Smooth muscle cell (in vitro differentiated cells): ENCODE results near the gene BCL2L2. TPM values are rescaled to one million over a fixed set of nuclear protein-coding genes. Genes with fewer than 3 reads are reported as not detected.
"Not testable (repeated sequence)": the region's sequence is repeated elsewhere in the genome, so short reads cannot be mapped to it uniquely, and the experiment has no call there.

ENCODE experiments used
- DNase-seq: peaks from one replicate; lab custom pipeline; 2025; ENCODE audit not compliant: unreplicated experiment; lab: John Stamatoyannopoulos, UW
- H2AFZ ChIP-seq: fragments of 200-600 bp; sonication (generic); 2 replicates; pipeline ENCODE4 v1.6.0; 2016; ENCODE audit warnings: antibody characterized with exemption, low read depth, mild to moderate bottlenecking
- H3F3A ChIP-seq: fragments of 200-600 bp; sonication (generic); 2 replicates; pipeline ENCODE4 v1.6.0; 2017; ENCODE audit warnings: antibody characterized with exemption, low read depth
- H3K27ac ChIP-seq: fragments of 200-600 bp; sonication (generic); 2 replicates; pipeline ENCODE4 v1.5.1; 2016; ENCODE audit warnings: low read depth, mild to moderate bottlenecking
- H3K27me3 ChIP-seq: fragments of 200-600 bp; sonication (generic); 2 replicates; pipeline ENCODE4 v1.6.1; 2016; ENCODE audit warnings: low read depth, mild to moderate bottlenecking
- H3K36me3 ChIP-seq: fragments of 200-600 bp; sonication (generic); 2 replicates; pipeline ENCODE4 v1.5.1; 2016; ENCODE audit warnings: low read depth
- H3K4me1 ChIP-seq: fragments of 200-600 bp; sonication (generic); 2 replicates; pipeline ENCODE4 v1.5.1; 2016; ENCODE audit warnings: low read depth
- H3K4me2 ChIP-seq: fragments of 200-600 bp; sonication (generic); 2 replicates; pipeline ENCODE4 v1.6.0; 2016; ENCODE audit warnings: mild to moderate bottlenecking
- H3K4me3 ChIP-seq: fragments of 200-600 bp; sonication (generic); 2 replicates; pipeline ENCODE4 v1.5.1; 2016; ENCODE audit warnings: mild to moderate bottlenecking
- H3K79me2 ChIP-seq: fragments of 200-600 bp; sonication (generic); 2 replicates; pipeline ENCODE4 v1.6.0; 2016; ENCODE audit warnings: low read depth, mild to moderate bottlenecking
- H3K9ac ChIP-seq: fragments of 200-600 bp; sonication (generic); 2 replicates; pipeline ENCODE4 v1.6.0; 2016; ENCODE audit warnings: low read depth
- H3K9me3 ChIP-seq: fragments of 200-600 bp; sonication (generic); replicated peaks from 2 replicates; pipeline ENCODE4 v1.5.1; 2016; ENCODE audit warnings: low read depth
- H4K20me1 ChIP-seq: fragments of 200-600 bp; sonication (generic); 2 replicates; pipeline ENCODE4 v1.6.0; 2016; ENCODE audit warnings: low read depth
- WGBS: methylation state at CpG from one replicate; pipeline ENCODE4 v1.1.7; 2016; ENCODE audit warnings: low lambda C conversion rate; 5-methylcytosine and 5-hydroxymethylcytosine counted together
- polyA plus RNA-seq: library from polyadenylated mRNA; unstranded; fragments of >200 nt; fragmentation: Nextera tagmentation; extraction: Ambion mirVana; gene quantifications from 2 replicates; pipeline ENCODE4 v1.2.1, GENCODE V29; 2016
- total RNA-seq: library from RNA; depleted of rRNA; stranded (reverse); fragments of >200 nt; gene quantifications from 2 replicates; pipeline ENCODE4 v1.2.3, GENCODE V29; 2014
- TF ChIP-seq, protein P1 (sequence below): fragments of 200-600 bp; sonication (generic); IDR thresholded peaks from 2 replicates; pipeline ENCODE4 v1.5.1; 2017; ENCODE audit warnings: borderline replicate concordance, mild to moderate bottlenecking, antibody characterized with exemption; ENCODE audit not compliant: insufficient read depth, poor library complexity, severe bottlenecking

The BCL2L2 gene
- total and polyA plus RNA-seq, 2 experiments from 2014 or later = 1.6 to 11.7 TPM

DNA sequence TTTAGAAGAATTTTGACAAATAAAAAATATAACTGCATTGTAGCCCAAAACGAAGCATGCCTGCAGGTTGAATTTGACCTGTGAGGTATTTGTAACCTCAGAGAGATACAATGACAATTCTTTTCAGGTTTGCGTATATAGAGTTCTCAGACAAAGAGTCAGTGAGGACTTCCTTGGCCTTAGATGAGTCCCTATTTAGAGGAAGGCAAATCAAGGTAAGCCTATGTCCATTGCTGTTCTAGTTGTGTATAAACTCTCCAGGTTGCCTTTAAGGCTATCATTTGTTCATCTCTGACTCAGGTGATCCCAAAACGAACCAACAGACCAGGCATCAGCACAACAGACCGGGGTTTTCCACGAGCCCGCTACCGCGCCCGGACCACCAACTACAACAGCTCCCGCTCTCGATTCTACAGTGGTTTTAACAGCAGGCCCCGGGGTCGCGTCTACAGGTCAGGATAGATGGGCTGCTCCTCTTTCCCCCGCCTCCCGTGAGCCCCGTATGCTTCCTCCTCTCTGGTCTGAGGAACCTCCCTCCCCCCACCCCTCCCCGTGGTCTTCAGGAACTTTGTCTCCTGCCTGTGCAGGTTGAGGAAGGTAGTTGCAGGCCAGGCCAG, 17.3 kb downstream of the BCL2L2 start:
- Histone ChIP-seq H3K9me3 (no peaks in the 10 kb centered on the region), H3K27ac (peak overlapping the region; percentile 98), H3K36me3 (no peaks in the 10 kb centered on the region), H3F3A (peaks cover 50% of the 10 kb centered on the region), H3K4me2 (no peak overlapping the region), H3K79me2 (peaks cover 25% of the 10 kb centered on the region), H3K27me3 (no peaks in the 10 kb centered on the region), H3K4me1 (peaks cover 19% of the 10 kb centered on the region), H4K20me1 (peaks cover 33% of the 10 kb centered on the region), H3K4me3 (peak overlapping the region; percentile 92), H2AFZ (no peak overlapping the region), H3K9ac (no peak overlapping the region)
- DNase-seq = no peak
- TF ChIP-seq, protein P1, sequence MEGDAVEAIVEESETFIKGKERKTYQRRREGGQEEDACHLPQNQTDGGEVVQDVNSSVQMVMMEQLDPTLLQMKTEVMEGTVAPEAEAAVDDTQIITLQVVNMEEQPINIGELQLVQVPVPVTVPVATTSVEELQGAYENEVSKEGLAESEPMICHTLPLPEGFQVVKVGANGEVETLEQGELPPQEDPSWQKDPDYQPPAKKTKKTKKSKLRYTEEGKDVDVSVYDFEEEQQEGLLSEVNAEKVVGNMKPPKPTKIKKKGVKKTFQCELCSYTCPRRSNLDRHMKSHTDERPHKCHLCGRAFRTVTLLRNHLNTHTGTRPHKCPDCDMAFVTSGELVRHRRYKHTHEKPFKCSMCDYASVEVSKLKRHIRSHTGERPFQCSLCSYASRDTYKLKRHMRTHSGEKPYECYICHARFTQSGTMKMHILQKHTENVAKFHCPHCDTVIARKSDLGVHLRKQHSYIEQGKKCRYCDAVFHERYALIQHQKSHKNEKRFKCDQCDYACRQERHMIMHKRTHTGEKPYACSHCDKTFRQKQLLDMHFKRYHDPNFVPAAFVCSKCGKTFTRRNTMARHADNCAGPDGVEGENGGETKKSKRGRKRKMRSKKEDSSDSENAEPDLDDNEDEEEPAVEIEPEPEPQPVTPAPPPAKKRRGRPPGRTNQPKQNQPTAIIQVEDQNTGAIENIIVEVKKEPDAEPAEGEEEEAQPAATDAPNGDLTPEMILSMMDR = no peak
- WGBS = 96% methylated on average over 18 of the region's 18 CpGs

DNA sequence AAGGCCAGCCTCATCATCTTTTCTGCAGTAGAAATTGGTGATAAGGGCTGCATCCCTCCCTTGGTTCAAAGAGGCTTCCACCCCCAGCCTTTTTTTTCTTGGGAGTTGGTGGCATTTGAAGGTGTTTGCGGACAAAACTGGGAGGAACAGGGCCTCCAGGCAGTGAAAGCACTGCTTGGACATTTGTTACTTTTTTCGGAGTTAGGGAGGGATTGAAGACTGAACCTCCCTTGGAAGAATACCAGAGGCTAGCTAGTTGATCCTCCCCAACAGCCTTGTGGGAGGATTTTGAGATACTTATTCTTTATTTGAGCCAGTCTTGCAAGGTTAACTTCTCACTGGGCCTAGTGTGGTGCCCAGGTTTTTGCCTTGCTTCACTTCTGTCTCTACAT, 17.8 kb downstream of the BCL2L2 start:
- peaks cover 33% of the 10 kb centered on the region for H4K20me1 ChIP-seq
- H3K27ac ChIP-seq = no peak overlapping the region
- WGBS = 98% methylated on average over 2 of the region's 2 CpGs
- TF ChIP-seq, protein P1 = no peak
- H3K9me3 ChIP-seq = no peaks in the 10 kb centered on the region
- DNase-seq = no peak
- no peak overlapping the region for H3K4me2 ChIP-seq
- H3K4me3 ChIP-seq = no peak overlapping the region
- H3K4me1 ChIP-seq = peaks cover 19% of the 10 kb centered on the region
- no peak overlapping the region for H3K9ac ChIP-seq
- H3F3A ChIP-seq = peaks cover 46% of the 10 kb centered on the region
- H3K79me2 ChIP-seq = peaks cover 25% of the 10 kb centered on the region
- no peak overlapping the region for H2AFZ ChIP-seq
- H3K36me3 ChIP-seq = no peaks in the 10 kb centered on the region
- no peaks in the 10 kb centered on the region for H3K27me3 ChIP-seq

DNA sequence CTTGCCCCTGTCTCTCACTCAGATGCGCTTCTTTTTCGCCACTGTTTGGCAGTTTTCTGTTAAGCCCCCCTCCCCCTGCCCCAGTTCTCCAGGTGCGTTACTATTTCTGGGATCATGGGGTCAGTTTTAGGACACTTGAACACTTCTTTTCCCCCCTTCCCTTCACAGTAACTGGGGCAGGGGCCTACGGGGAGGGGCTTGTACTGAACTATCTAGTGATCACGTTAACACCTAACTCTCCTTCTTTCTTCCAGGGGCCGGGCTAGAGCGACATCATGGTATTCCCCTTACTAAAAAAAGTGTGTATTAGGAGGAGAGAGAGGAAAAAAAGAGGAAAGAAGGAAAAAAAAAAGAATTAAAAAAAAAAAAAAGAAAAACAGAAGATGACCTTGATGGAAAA, 18.4 kb downstream of the BCL2L2 start:
- WGBS = 95% methylated on average over 7 of the region's 7 CpGs
- DNase-seq = no peak

DNA sequence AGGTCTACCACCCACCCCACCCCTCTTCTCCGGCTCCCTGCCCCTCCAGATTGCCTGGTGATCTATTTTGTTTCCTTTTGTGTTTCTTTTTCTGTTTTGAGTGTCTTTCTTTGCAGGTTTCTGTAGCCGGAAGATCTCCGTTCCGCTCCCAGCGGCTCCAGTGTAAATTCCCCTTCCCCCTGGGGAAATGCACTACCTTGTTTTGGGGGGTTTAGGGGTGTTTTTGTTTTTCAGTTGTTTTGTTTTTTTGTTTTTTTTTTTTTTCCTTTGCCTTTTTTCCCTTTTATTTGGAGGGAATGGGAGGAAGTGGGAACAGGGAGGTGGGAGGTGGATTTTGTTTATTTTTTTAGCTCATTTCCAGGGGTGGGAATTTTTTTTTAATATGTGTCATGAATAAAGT, 19.1 kb downstream of the BCL2L2 start:
- not testable (repeated sequence) for H3K9ac ChIP-seq, DNase-seq, H3K9me3 ChIP-seq, H3K27me3 ChIP-seq, H3K4me2 ChIP-seq, H3K4me3 ChIP-seq, H3K36me3 ChIP-seq, H2AFZ ChIP-seq
- peaks cover 25% of the 10 kb centered on the region for H3K79me2 ChIP-seq
- H4K20me1 ChIP-seq = peaks cover 33% of the 10 kb centered on the region
- 95% methylated on average over 5 of the region's 5 CpGs for WGBS
- H3K27ac ChIP-seq = peak overlapping the region; percentile 13
- peaks cover 13% of the 10 kb centered on the region for H3K4me1 ChIP-seq
- H3F3A ChIP-seq = peaks cover 34% of the 10 kb centered on the region

More for the DNA sequence above, 18.4 kb downstream of the BCL2L2 start:
- no peak overlapping the region for H2AFZ ChIP-seq
- no peak overlapping the region for H3K4me3 ChIP-seq
- peaks cover 25% of the 10 kb centered on the region for H3K79me2 ChIP-seq
- peaks cover 40% of the 10 kb centered on the region for H3F3A ChIP-seq
- H3K4me1 ChIP-seq = peaks cover 19% of the 10 kb centered on the region
- H3K27me3 ChIP-seq = no peaks in the 10 kb centered on the region
- TF ChIP-seq, protein P1 = no peak
- H3K4me2 ChIP-seq = no peak overlapping the region
- no peak overlapping the region for H3K27ac ChIP-seq
- peaks cover 33% of the 10 kb centered on the region for H4K20me1 ChIP-seq
- H3K9me3 ChIP-seq = no peaks in the 10 kb centered on the region
- no peaks in the 10 kb centered on the region for H3K36me3 ChIP-seq
- no peak overlapping the region for H3K9ac ChIP-seq
